Panc1 (cell line): Measurements from ENCODE around the gene UNC80. TPM values are rescaled to one million over a fixed set of nuclear protein-coding genes. Genes with fewer than 3 reads are reported as not detected.

Experiments
- ATAC-seq: fragments of 200-7000 bp; cut with Tn5 transposase; 2 replicates; pipeline ENCODE4 v1.9.1; 2020; ENCODE audit warnings: mild to moderate bottlenecking, moderate library complexity
- BruUV-seq: library from RNA; stranded (reverse); fragments of 400-500 nt; replicated peaks from 2 replicates; lab custom pipeline; 2021; lab: Mats Ljungman, UMichigan
- CTCF ChIA-PET: fragments of 300-600 bp; sonication (Branson Sonifier 250); formaldehyde crosslinking; loops from one replicate; lab custom pipeline; 2022; ENCODE audit warnings: antibody characterized with exemption; lab: Charles Lee
- POLR2A ChIA-PET: fragments of 300-600 bp; sonication (Branson Sonifier 250); formaldehyde crosslinking; loops from one replicate; lab custom pipeline; 2022; ENCODE audit warnings: antibody characterized with exemption; lab: Charles Lee
- DNase-seq: peaks from one replicate; pipeline ENCODE4 v3.0.0-alpha.2; 2010; ENCODE audit warnings: low read depth, low spot score
- H3K27ac ChIP-seq: 2 replicates; pipeline ENCODE4 v1.5.1; 2011; ENCODE audit warnings: mild to moderate bottlenecking, low read length, inconsistent platforms
- H3K27me3 ChIP-seq: fragments of 200-500 bp; sonication (Bioruptor generic); 2 replicates; pipeline ENCODE4 v1.6.0; 2014; ENCODE audit warnings: low read length, inconsistent platforms; ENCODE audit not compliant: control insufficient read depth, insufficient read depth
- H3K36me3 ChIP-seq: fragments of 200-500 bp; sonication (Bioruptor generic); 2 replicates; pipeline ENCODE4 v1.5.1; 2014; ENCODE audit warnings: inconsistent platforms, mild to moderate bottlenecking, low read length, moderate library complexity; ENCODE audit not compliant: control insufficient read depth, insufficient read depth
- H3K4me1 ChIP-seq: 2 replicates; pipeline ENCODE4 v1.5.1; 2011; ENCODE audit warnings: inconsistent platforms, mild to moderate bottlenecking, low read length, moderate library complexity; ENCODE audit not compliant: control insufficient read depth, insufficient read depth
- H3K4me3 ChIP-seq, 2 experiments: 2 replicates each; pipeline ENCODE4 v1.5.1; 2011 to 2012; ENCODE audit warnings: low read depth in 2 of 2, low read length in 2 of 2, mild to moderate bottlenecking in 2 of 2, inconsistent platforms in 1 of 2, moderate library complexity in 1 of 2
- H3K9me3 ChIP-seq: fragments of 200-500 bp; sonication (Bioruptor generic); 2 replicates; pipeline ENCODE4 v1.5.1; 2014; ENCODE audit warnings: low read depth, mild to moderate bottlenecking, inconsistent platforms, low read length, moderate library complexity; ENCODE audit not compliant: control insufficient read depth, insufficient read depth
- CTCF ChIP-seq: fragments of 450-650 bp; IDR thresholded peaks from 2 replicates; pipeline ENCODE4 v1.5.1; 2017; ENCODE audit warnings: mild to moderate bottlenecking
- POLR2AphosphoS5 ChIP-seq: IDR thresholded peaks from 2 replicates; pipeline ENCODE4 v1.6.1; 2012; ENCODE audit warnings: mild to moderate bottlenecking, low read depth, low read length, moderate library complexity
- REST ChIP-seq, 2 experiments: IDR thresholded peaks; 2 replicates each; pipeline ENCODE4 v1.6.1; 2011 to 2012; ENCODE audit warnings: low read depth in 2 of 2, control low read depth in 1 of 2, low read length in 1 of 2, mild to moderate bottlenecking in 1 of 2, moderate library complexity in 1 of 2; ENCODE audit not compliant: insufficient read depth in 1 of 2
- SIN3A ChIP-seq: IDR thresholded peaks from 2 replicates; pipeline ENCODE4 v1.6.1; 2012; ENCODE audit warnings: low read depth, mild to moderate bottlenecking, low read length, moderate library complexity, borderline replicate concordance; ENCODE audit not compliant: insufficient read depth
- TCF7L2 ChIP-seq: IDR thresholded peaks from 2 replicates; pipeline ENCODE4 v1.6.1; 2011; ENCODE audit warnings: mild to moderate bottlenecking, low read depth, low read length, inconsistent platforms
- in situ Hi-C: cut with HindIII; loops from 2 replicates; pipeline ENCODE4 v1.10.0; 2016; ENCODE audit warnings: low sequenced_read_pairs, low pct_unique_long_range_greater_than_20kb
- intact Hi-C: fragments of 100-400 bp; cut with micrococcal nuclease; formaldehyde crosslinking; loops from one replicate; pipeline ENCODE4 v1.10.0; 2022; ENCODE audit not compliant: unreplicated experiment
- total RNA-seq: library from RNA; stranded (reverse); gene quantifications from one replicate; pipeline ENCODE4 v1.2.1, GENCODE V29; 2021; ENCODE audit not compliant: unreplicated experiment

Gene UNC80
- total RNA-seq, 1 experiment from 2014 or later = 0.08 TPM

DNA sequence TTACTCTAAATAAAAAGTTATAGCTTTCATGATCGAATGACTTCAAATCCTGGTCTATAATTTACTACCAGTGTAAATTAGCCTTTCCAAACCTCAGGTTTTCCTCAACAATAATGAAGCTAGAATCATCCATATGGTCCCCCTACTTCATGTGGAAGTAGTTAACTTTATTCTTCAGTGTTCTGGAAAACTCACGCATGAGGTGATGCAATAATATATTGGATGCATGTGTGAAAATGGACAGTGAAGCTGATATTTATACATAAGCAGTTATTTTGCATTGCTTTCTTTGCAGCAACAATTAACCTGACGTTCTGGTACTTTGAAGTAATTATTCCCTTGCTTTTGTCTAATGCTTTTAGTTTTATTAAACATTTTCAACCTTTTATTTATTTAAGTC lies 18.6 kb upstream of the UNC80 start:
- Histone ChIP-seq H3K4me1 (no peaks in the 10 kb centered on the region), H3K27me3 (no peaks in the 10 kb centered on the region; the same call in none of the 2 replicates), H3K27ac (no peak overlapping the region), H3K9me3 (no peaks in the 10 kb centered on the region), H3K4me3 (no peak overlapping the region), H3K36me3 (no peaks in the 10 kb centered on the region)
- no TSS peak for BruUV-seq
- intact Hi-C loops (no loop called here), in situ Hi-C loops (no loop called here)
- ATAC-seq (no peak), DNase-seq (no peak)
- no peak for TF ChIP-seq REST (IDR thresholded peaks at IDR 0.05; ENCODE audit: insufficient read depth in 1 of 2, low read depth in 2 of 2, low read length in 1 of 2)
- TF ChIP-seq CTCF = no peak
- TF ChIP-seq POLR2AphosphoS5 = no peak
- no peak for TF ChIP-seq SIN3A
- POLR2A ChIA-PET = no interaction called here
- CTCF ChIA-PET = interaction anchor here (0.5 kb wide), 1 partner anchor 197 kb away, joined by 3 read pairs; no protein-coding TSS in a partner anchor

- no TSS peak for BruUV-seq
- H3K27me3 ChIP-seq = peaks cover 3% of the 10 kb centered on the region
- no peaks in the 10 kb centered on the region for H3K36me3 ChIP-seq
- no peak overlapping the region for H3K27ac ChIP-seq
- no peaks in the 10 kb centered on the region for H3K4me1 ChIP-seq
- CTCF ChIA-PET = no interaction called here
- ATAC-seq = no peak
- no peaks in the 10 kb centered on the region for H3K9me3 ChIP-seq
- in situ Hi-C loops = no loop called here
- POLR2A ChIA-PET = no interaction called here
- no peak overlapping the region for H3K4me3 ChIP-seq
- TF ChIP-seq CTCF = no peak
- TF ChIP-seq SIN3A = no peak
- no peak for TF ChIP-seq POLR2AphosphoS5
- TF ChIP-seq TCF7L2 = no peak
- no peak for TF ChIP-seq REST (IDR thresholded peaks at IDR 0.05; ENCODE audit: insufficient read depth in 1 of 2, low read depth in 2 of 2, low read length in 1 of 2)
- DNase-seq = no peak
- intact Hi-C loops = no loop called here
Measured at GRCh38 chr2:209757163-209757562, 14.5 kb upstream of the UNC80 start.
